ENCODE measurements around the gene HOXB2.

The HOXB2 gene

GRCh38 chr17:48565925-48566710, 21.2 kb upstream of the HOXB2 start:
- DNase-seq (ENCODE audit: low read depth): no peak

- DNase-seq (ENCODE audit: low read depth): no peak
Measured at GRCh38 chr17:48565022-48565554, 20.2 kb upstream of the HOXB2 start.

GRCh38 chr17:48564188-48565021, 19.5 kb upstream of the HOXB2 start:
- DNase-seq (ENCODE audit: low read depth): no peak

GRCh38 chr17:48563867-48564187, 18.9 kb upstream of the HOXB2 start:
- no peak for DNase-seq (ENCODE audit: low read depth)

GRCh38 chr17:48563385-48563838, 18.5 kb upstream of the HOXB2 start:
- no peak for DNase-seq (ENCODE audit: low read depth)

- no peak for DNase-seq (ENCODE audit: low read depth)
Measured at GRCh38 chr17:48562934-48563333, 18.0 kb upstream of the HOXB2 start.

GRCh38 chr17:48561884-48562810, 17.2 kb upstream of the HOXB2 start:
- no peak for DNase-seq (ENCODE audit: low read depth)

- DNase-seq (ENCODE audit: low read depth): no peak
Measured at GRCh38 chr17:48559840-48560817, 15.2 kb upstream of the HOXB2 start.

- no peak for DNase-seq (ENCODE audit: low read depth)
Measured at GRCh38 chr17:48559122-48559839, 14.4 kb upstream of the HOXB2 start.

- DNase-seq (ENCODE audit: low read depth): no peak
Measured at GRCh38 chr17:48558831-48559121, 13.9 kb upstream of the HOXB2 start.

- DNase-seq (ENCODE audit: low read depth): no peak
Measured at GRCh38 chr17:48558057-48558830, 13.3 kb upstream of the HOXB2 start.

- no peak for DNase-seq (ENCODE audit: low read depth)
Measured at GRCh38 chr17:48556576-48557401, 11.9 kb upstream of the HOXB2 start.

GRCh38 chr17:48556229-48556575, 11.3 kb upstream of the HOXB2 start:
- no peak for DNase-seq (ENCODE audit: low read depth)

GRCh38 chr17:48555258-48556228, 10.6 kb upstream of the HOXB2 start:
- DNase-seq (ENCODE audit: low read depth): no peak

GRCh38 chr17:48554412-48555257, 9.7 kb upstream of the HOXB2 start:
- no peak for DNase-seq (ENCODE audit: low read depth)

GRCh38 chr17:48553826-48554225, 8.9 kb upstream of the HOXB2 start:
- DNase-seq (ENCODE audit: low read depth): no peak

- DNase-seq (ENCODE audit: low read depth): no peak
Measured at GRCh38 chr17:48553190-48553547, 8.3 kb upstream of the HOXB2 start.
